GM20000 (cell line): ENCODE measurements around the gene G6PC1.
"Not testable (repeated sequence)": the region's sequence is repeated elsewhere in the genome, so short reads cannot be mapped to it uniquely, and the experiment has no call there.

ENCODE experiments used
- DNase-seq: peaks from one replicate; pipeline ENCODE4 v3.0.0; 2012; ENCODE audit warnings: low spot score
- TF ChIP-seq, protein P1 (sequence below): IDR thresholded peaks from 2 replicates; pipeline ENCODE4 v1.5.1; 2012; ENCODE audit warnings: mild to moderate bottlenecking, control low read depth; ENCODE audit errors: extremely low read depth, missing control alignments

G6PC1 gene

DNA sequence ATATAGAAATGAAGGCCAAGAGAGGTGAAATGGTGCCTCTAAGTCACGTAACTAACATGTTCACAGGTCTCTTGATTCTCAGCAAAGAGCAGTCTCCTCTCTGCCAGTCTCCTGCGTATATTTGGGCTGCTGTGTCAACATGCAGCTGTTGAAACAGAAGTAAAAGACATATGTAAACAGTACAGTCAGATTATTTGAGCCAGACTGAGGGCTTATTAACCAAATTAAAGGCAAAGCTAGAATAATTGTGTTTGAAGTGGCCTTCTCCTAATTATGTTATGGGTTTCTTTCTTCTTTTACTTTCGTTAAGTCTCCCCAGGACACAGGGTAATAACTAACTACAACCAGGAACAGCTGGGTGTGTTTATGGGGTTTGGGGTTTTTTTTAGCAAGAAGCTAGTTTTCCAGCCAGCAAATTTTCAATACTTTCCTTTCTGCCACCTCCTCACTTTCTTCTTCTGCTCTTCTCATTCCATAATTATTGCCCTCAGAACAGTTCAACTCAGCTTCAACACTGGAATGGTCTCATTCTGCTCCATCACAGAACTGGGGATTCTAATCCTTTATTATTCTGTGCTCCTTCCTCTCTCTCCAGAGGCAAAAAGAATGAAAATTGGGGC, 18.4 kb downstream of the G6PC1 start:
- no peak for DNase-seq
- TF ChIP-seq, protein P1, sequence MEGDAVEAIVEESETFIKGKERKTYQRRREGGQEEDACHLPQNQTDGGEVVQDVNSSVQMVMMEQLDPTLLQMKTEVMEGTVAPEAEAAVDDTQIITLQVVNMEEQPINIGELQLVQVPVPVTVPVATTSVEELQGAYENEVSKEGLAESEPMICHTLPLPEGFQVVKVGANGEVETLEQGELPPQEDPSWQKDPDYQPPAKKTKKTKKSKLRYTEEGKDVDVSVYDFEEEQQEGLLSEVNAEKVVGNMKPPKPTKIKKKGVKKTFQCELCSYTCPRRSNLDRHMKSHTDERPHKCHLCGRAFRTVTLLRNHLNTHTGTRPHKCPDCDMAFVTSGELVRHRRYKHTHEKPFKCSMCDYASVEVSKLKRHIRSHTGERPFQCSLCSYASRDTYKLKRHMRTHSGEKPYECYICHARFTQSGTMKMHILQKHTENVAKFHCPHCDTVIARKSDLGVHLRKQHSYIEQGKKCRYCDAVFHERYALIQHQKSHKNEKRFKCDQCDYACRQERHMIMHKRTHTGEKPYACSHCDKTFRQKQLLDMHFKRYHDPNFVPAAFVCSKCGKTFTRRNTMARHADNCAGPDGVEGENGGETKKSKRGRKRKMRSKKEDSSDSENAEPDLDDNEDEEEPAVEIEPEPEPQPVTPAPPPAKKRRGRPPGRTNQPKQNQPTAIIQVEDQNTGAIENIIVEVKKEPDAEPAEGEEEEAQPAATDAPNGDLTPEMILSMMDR, result no peak

DNA sequence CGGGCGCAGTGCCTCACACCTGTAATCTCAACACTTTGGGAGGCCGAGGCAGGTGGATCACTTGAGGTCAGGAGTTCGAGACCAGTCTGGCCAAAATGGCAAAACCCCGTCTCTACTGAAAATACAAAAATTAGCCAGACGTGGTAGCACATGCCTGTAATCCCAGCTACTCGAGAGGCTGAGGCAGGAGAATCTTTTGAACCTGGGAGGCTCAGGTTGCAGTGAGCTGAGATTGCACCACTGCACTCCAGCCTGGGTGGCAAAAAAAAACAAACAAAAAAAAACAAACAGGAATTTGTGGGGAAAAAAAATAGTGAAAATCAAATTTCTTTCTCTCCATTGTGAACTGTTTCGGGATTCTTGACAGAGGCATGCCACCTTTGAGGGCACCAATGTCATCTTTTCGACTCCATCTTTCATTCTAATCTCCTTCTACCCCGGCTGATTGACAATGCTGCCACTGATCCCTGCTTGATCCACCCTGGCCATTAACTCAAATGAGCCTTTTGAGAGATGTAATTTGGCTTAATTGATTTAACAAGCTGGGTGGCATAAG, 19.0 kb downstream of the G6PC1 start:
- not testable (repeated sequence) for DNase-seq

DNA sequence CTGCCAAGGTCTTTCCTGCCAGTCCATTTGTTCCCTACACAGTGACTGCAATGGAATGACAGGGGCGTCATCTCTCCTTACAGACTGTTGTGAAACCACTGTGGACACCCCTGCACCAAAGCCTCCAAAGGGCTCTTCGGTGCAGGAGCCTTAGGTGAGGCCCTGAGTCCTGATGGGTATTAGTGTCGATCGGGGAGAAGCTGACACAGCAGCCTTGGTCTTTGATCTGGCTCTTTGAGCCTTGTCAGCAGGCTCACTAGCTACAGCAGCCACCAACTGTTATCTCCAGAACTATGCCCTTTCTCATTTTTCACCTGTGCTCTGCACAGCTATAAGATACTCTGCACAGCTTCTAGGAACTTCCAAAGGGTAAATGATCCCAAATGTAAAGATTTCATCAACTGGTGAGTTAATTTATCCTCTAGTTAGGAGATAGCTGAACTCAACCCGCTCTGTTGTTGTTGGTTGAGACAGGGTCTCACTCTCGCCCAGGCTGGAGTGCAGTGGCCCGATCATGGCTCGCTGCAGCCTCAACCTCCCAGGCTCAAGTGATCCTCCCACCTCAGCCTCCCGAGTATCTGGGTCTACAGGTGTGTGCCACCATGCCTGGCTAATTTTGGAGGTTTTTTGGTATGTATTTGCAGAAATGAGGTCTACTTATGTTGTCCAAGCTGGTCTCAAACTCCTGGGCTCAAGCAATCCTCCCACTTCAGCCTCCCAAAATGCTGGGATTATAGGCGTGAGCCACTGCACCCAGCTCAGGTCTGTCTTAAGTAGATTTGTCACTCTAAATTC, 19.7 kb downstream of the G6PC1 start:
- DNase-seq, result no peak
- TF ChIP-seq, protein P1, result no peak

DNA sequence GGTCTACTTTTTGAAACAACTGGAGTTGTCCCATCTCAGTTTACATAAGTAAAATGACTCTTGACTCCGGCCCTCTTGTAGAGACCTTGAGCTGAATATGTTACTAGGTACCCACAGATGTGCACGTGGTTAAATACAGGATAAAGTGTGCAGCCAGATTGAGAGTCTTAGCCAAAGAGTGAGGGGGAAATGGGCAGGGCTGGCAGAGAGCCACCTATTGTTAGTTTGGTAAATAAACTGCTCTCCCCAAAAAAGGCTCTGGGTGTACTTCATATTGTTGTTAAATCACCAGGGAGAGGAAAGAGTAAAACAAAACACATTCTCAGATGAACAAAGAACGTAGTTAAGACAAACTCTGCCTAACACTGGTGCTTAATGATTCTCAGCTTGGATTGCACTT, 20.3 kb downstream of the G6PC1 start:
- no peak for DNase-seq
- TF ChIP-seq, protein P1, result no peak

DNA sequence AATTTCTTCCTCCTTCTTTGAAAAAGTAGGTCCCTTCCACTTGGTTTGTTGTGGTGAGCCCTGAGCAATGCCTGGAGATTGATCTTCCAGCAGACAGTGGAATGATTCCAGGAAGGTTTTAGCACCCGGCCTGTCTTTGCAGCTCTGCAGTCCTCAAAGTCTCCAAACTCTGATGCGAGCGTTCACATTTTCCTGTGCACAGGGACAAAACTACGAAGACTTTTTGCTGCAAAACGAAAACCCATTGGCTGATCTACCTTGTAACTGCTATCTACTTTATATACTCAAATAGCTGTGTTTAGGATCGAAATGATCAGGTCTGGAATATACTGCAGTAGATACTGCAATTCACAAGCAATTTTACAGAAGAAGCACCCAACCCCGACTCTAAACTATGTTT, 21.7 kb downstream of the G6PC1 start:
- TF ChIP-seq, protein P1, result no peak

DNA sequence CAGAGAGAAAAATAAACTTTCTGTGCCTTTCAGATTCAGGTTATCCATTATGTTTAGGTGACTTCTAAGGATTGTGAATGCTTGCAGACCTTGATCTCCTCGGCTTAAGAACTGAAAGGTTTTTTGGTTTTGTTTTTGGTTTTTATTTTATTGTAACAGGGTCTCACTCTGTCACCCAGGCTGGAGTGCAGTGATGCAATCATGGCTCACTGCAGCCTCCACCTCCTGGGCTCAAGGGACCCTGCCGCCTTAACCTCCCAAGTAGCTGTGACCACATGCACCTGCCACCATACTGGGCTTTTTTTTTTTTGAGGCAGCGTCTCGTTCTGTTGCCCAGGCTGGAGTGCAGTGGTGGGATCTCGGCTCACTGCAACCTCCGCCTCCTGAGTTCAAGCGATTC, 22.9 kb downstream of the G6PC1 start:
- DNase-seq, result not testable (repeated sequence)

More for the DNA sequence above, 21.7 kb downstream of the G6PC1 start:
- DNase-seq, result no peak

DNA sequence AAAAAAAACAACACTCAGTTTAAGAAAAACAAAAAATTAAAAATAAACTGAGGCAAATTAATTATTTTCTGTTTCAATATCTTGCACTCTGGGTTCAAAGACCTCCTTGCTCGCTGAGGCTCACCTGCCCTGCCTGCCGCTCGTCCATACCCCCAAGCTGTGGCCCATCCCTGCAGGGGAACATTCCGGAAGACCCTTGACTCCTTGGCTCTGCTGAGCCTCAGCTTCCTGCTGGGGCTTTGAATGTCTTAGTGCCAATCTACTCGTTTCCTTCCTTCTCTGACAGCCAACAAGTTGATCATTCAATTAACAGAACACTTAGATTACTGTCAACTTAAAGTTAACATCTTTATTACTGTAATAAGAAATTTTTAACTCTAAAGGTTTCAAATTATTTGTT, 24.3 kb downstream of the G6PC1 start:
- TF ChIP-seq, protein P1, result no peak
- no peak for DNase-seq

DNA sequence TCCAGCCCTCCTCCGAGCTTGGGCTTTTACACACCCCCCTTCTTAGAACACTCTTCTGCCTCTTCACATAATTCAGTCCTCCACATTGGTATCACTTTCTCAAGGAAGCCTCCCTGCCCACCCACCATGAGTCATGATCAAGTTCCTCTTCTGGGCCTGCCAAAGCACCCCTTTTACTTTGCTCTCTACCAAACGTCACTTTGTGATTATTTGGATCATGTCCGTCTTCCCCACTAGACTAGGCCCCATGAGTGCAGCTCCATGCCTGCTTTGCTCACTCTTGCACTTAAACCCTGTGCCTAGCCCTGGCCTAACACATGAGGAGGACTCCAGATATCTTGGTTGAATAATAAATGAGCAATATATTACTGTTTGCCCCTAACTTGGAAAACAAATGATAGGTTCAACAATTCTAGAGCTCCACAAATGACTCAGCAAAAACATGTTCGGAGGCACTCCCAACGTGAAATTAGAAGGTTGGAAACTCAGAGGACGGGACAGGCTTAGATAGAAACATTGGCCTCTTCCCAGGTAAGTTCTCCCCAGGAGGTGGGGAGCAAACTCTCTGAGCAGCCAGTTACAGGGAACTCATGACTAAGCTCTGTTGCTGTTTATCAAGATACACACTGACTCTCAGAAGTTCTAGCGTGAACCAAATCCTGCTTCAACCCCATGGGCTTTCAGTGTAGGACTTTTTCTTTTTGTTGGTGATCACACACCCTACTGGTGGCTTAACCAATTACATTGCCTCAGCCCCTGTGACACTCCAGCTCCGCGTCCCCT, 28.3 kb downstream of the G6PC1 start:
- peak; percentile 70 for DNase-seq
- TF ChIP-seq, protein P1, result peak; percentile 22
